HG03060 (cell line): ENCODE measurements around the gene MYO18B.

Experiments used
- ATAC-seq: cut with Tn5 transposase; IDR thresholded peaks from one replicate; pipeline ENCODE4 v1.9.1; 2021; ENCODE audit warnings: low read depth, moderate number of reproducible peaks; ENCODE audit not compliant: unreplicated experiment

The MYO18B gene

GRCh38 chr22:25817092-25817943 is 75.3 kb downstream of the MYO18B start:
- ATAC-seq, result no peak

GRCh38 chr22:25818541-25818940 is 76.6 kb downstream of the MYO18B start:
- ATAC-seq, result no peak

DNA sequence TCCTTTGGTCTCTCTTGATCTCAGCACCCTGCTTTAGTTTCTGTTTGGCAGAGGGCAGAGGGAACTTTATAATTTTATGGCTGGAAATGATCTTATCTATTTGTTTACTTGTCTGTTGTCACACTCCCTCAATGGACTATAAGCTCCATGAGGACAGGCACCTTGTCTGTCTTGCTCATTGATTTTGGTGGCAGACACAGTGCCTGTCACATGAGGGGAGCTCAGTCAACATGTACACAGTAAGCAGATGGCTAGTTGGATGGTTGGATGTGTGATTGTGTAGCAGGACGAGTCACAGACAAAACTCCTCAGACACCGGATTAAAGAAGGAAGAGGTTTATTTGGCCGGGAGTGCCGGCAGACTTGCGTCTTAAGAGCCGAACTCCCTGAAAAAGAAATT is 80.4 kb downstream of the MYO18B start:
- ATAC-seq, result no peak

DNA sequence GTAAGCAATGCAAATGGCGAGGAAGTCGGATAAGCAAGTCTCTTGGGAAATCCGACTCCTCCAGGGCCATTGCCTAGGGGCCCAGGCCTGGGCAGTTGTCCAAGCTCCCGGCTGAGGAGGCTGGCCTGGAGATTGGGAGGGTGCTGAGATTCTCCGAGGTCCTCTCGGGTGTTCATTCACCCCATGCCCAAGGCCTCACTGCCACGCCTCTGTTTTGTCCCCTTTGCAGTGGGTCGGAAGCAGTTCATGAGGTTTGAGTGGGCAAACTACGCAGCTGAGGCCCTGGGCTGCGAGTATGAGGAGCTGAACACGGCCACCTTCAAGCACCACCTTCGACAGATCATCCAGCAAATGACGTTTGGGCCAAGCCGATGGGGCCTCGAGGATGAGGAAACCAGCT is 81.3 kb downstream of the MYO18B start:
- ATAC-seq, result no peak

DNA sequence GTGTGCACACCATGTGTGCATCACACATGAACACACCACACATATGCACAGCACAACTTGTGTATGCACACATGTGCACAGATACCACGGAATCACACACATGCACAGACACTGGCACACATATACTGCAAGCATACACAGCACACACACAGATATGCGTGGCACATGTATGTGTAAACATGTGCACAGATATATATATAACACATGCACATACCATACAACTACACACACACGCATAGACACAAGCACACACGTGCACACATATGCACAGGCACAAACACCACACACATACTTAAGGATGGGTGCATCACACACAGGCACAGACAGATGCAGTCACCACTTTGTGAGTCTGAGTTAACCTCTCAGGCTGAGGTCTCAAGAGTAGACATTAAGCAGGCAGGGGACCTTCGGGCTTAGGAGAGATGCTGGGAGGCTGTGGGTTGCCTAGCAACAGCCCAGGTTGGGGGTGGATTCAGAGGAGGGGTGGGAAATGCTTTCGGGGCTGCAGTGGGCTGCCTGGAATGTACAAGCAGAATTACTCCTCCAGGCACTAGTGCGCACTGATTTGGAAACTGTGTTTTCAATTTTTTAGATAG is 82.9 kb downstream of the MYO18B start:
- no peak for ATAC-seq

DNA sequence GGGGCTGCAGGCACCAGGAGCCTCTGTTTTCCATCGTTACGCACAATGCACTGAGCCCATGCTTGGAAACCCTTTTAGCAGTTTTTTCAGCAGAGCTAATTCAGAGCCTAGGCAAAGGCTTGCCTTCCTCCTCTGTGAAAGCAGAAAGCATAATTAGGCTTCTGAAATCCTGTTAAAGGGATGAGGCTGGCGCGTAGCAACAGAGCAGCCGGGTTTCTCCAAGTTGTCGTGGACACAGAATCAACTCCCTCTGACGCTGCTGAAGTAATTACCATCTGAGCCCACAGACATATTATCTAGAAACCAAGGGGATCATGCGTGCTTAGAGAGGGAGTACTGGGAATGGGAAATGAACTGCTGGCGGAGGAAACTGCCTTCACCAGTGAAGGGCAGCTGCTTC is 85.4 kb downstream of the MYO18B start:
- no peak for ATAC-seq

GRCh38 chr22:25828422-25828821 is 86.4 kb downstream of the MYO18B start:
- ATAC-seq, result no peak

GRCh38 chr22:25829237-25829636 is 87.2 kb downstream of the MYO18B start:
- ATAC-seq, result no peak

- ATAC-seq, result no peak
These were observed 88.1 kb downstream of the MYO18B start for GRCh38 chr22:25829808-25830777.

DNA sequence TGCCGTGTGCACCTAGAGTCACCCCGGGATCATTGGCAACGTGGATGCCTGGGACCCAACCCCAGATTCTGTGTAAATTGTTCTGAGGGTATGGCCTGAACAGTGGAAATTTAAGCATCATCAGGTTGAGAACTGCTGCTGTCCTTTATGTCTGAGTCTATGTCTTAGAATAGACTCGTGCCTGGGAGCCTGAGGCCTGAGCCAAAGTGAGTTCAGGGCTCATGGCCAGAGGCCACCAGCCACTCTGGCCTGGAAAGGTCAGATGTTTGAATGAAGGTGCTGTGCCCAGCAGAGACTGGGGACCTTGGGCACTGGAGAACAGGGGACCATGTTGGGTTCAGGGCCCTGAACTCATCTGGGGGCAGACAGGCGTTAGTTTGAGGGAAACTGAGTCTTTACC is 91.1 kb downstream of the MYO18B start:
- ATAC-seq, result no peak

DNA sequence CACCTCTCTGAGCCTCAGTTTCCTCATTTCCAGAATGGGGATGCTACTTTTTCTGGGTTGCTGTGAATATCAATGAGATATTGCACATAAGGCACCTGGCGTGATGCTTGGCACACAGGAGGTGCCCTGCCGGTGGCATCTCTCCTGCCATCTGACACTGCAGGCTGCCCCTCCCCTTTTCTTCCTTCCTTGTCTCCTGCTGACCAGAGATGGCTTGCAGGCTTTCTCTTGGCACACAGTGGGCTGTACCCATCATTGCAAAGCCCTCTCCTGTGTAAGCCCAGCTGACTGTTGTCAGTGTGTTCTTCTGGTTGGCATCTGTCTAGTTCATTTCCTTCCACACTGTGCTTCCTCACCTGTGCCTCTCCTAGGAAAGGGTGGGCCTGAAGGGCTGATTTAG is 91.7 kb downstream of the MYO18B start:
- ATAC-seq, result no peak

DNA sequence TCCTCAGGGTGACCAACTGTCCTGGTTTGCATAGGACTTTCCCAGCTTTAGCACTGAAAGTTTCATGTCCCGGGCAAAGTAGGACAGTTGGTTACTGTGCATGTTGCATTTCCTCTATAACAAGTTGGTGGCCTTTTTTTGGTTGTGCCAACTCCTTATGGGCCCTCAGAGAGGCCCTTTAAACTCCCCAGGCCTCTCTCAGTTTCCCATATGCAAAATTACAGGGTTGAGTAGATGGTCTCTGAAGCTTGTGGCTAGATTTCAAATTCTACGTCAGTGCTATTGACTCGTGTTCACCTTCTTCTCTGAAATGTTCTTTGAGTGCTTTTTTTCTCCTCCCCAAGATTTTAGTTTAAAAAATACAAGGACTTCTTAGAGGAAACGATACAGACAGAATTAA is 92.5 kb downstream of the MYO18B start:
- ATAC-seq, result no peak

DNA sequence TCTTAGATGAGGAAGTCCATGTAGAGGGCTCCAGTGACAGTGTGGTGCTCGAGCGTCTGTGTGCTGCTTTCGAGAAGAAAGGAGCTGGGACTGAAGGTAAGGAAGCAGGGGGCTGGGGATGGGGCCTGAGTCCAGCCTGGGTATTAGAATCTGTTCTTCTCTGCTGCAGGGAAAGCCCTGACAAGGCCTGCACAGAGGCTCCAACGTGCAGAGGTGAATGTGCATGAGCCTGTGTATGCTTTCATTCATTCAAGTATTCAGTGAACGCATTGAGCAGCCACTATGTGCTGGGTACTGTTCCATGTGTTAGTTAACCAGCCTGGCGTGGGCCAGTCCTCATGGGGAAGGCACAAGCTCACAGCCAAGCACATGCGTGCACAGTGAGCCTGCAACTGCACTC is 93.4 kb downstream of the MYO18B start:
- ATAC-seq, result no peak

- ATAC-seq, result no peak
These were observed 95.4 kb downstream of the MYO18B start for GRCh38 chr22:25837288-25837900.

DNA sequence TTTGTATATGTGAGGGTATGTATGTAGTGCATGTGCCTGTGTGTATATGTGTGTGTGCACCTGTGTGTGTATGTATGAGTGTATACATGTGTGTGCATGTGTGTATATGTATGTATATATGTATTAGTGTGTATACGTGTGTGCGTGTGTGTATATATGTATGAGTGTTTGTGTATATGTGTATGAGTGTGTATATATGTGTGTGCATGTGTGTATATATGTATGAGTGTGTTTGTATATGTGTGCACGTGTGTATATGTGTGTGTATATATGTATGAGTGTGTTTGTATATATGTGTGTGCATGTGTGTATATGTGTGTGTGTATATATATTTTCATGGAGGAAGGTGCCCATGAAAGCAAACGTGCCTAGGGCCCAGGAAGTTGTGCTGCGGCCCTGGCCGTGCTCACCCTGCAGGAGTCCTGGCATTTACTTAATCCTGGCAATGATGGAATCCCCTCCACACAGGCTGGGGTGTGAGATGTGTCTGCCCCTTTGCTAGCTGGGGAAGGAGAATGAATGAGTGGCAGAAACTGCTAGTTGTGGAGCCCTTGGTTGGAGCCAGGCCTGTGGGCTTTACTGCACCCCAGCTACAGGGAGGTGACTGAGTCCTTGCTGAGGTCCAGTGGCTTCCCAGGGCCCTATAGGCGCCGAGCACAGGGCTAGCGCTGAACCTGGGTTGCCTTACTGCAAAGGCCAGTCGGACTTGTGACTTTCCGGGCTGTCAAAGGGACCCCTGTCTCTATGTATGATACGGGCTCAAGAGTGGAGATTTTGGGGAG is 97.2 kb downstream of the MYO18B start:
- ATAC-seq, result no peak

DNA sequence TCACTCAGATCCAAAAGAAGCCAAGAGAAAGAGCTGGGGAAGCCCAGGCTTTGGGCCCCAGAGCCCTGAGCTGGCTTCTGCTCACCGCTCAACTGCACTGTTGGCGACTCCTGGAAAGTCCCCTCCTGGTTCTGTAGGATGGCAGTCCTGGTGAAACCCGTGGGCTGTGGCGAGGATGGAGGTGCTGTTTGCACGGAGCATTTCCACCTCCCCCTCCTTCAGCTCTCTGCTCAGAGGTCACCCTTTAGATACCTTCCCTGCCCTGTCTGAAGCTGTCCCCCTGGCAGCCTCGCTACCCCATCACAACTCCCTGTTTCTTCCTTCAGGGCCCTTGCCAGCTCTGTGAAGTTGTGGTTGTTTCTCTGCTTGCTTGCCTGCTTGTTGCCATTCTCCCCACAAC is 97.8 kb downstream of the MYO18B start:
- ATAC-seq, result no peak

DNA sequence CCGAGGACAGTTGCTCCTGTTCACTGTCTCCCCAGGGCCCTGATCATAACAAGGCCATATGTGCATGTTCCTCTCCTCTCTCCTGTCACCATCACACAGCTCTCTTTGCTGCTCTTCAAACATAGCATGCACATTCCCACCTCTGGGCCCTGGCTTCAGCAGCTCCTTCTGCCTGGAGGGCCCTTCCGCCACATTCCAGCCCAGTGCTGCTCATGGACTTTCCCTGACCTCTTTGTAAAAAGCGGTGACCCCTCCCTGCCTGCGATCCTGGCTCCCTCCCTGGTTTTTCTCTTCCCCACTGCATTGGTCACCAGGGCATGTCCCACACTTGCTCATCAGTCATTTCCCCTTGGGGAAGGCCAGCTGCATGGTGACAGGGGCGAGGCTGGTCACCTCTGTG is 98.2 kb downstream of the MYO18B start:
- ATAC-seq, result no peak

GRCh38 chr22:25840891-25841290 is 98.9 kb downstream of the MYO18B start:
- ATAC-seq, result no peak

DNA sequence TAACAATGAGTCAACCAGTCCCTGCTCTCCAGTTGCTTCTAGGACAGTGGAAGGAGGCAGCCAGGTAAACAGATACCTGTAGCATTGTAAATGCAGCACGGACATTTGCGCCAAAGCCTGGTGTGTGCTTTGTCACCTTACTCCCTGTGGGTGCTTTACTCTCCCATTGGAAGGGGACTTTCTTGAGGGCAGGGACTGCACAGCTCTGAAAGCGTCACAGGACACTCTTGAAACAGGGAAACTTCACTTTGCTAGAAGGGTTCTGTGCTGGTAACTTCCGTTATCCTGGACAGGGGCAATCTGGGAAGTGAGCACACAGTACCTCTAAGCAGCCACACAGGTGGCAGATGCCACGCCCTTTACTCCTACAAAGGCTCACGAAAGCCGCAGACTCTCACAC is 99.8 kb downstream of the MYO18B start:
- ATAC-seq, result no peak
